ENCODE data around the gene PIEZO2. TPM values are rescaled to one million over a fixed set of nuclear protein-coding genes. Genes with fewer than 3 reads are reported as not detected.

Gene PIEZO2
- total and polyA plus RNA-seq, 2 of the 8 experiments (the other 6 are each of a cell fraction or from before 2014, with no cell fraction given), result 4.7 to 16.5 TPM

GRCh38 chr18:11095674-11096293 lies 53.6 kb downstream of the PIEZO2 start:
- POLR2A ChIA-PET (ENCODE audit: partially characterized antibody), result interaction anchor here (0.9 kb wide), 1 partner anchor 35 kb away, joined by 3 read pairs; no protein-coding TSS in a partner anchor
- H4K91ac ChIP-seq (replicated peaks; ENCODE audit: insufficient read length, low read length), result no peak overlapping the region
- H3K18ac ChIP-seq (ENCODE audit: extremely low read depth, low read length), result no peak overlapping the region
- no peak overlapping the region for H2BK20ac ChIP-seq (ENCODE audit: low read length)
- H4K8ac ChIP-seq (ENCODE audit: extremely low read depth, insufficient read depth, low read length), result no peak overlapping the region
- no peak overlapping the region for H2AK5ac ChIP-seq (ENCODE audit: low read depth, low read length)
- H3K4ac ChIP-seq (replicated peaks; ENCODE audit: insufficient read length, low read depth, low read length), result no peak overlapping the region
- no peak overlapping the region for H2BK5ac ChIP-seq (ENCODE audit: low read depth, low read length)
- no peak overlapping the region for H3K4me2 ChIP-seq (ENCODE audit: insufficient read depth in 1 of 2, low read depth in 2 of 2, low read length in 2 of 2)
- DNase-seq (ENCODE audit: low read depth in 1 of 2, low spot score in 2 of 2) (no peak), FAIRE-seq (no peak)
- no peak overlapping the region for H4K5ac ChIP-seq (ENCODE audit: insufficient read length, low read depth, low read length)
- no peak overlapping the region for H3K4me3 ChIP-seq (ENCODE audit: extremely low read depth in 1 of 4, insufficient read depth in 2 of 4, low read depth in 3 of 4, low read length in 4 of 4)
- no peaks in the 10 kb centered on the region for H3K79me2 ChIP-seq (ENCODE audit: control insufficient read depth in 1 of 2, insufficient read depth in 2 of 2, low read length in 2 of 2)
- no peak overlapping the region for H3K27ac ChIP-seq (ENCODE audit: low read depth, low read length)
- H2BK12ac ChIP-seq (ENCODE audit: low read depth, low read length), result no peak overlapping the region
- TF ChIP-seq GABPA (IDR thresholded peaks at IDR 0.05; ENCODE audit: borderline replicate concordance, insufficient read depth, low read length), result no peak
- TF ChIP-seq SP4 (IDR thresholded peaks at IDR 0.05; ENCODE audit: low read length), result no peak
- no peak for TF ChIP-seq KDM1A (IDR thresholded peaks at IDR 0.05; ENCODE audit: borderline replicate concordance, low read length)
- TF ChIP-seq SP1 (IDR thresholded peaks at IDR 0.05; ENCODE audit: low read depth, low read length), result no peak
- TF ChIP-seq TBP (IDR thresholded peaks at IDR 0.05; ENCODE audit: low read depth, low read length), result no peak
- no peak for TF ChIP-seq NRF1 (IDR thresholded peaks at IDR 0.05; ENCODE audit: low read depth, low read length)
- TF ChIP-seq E2F6 (IDR thresholded peaks at IDR 0.05), result no peak
- TF ChIP-seq EGR1 (IDR thresholded peaks at IDR 0.05; ENCODE audit: borderline replicate concordance, low read depth, low read length), result no peak
- TF ChIP-seq KDM5A (IDR thresholded peaks at IDR 0.05; ENCODE audit: low read length), result no peak
- TF ChIP-seq RNF2 (IDR thresholded peaks at IDR 0.05; ENCODE audit: borderline replicate concordance, low read depth, low read length, missing control alignments, poor library complexity, severe bottlenecking), result no peak
- 87% methylated on average over 6 of the region's 6 CpGs; no CpG with 5 or more reads in 1 of the 2 experiments for WGBS, 2 experiments (ENCODE audit: extremely low coverage in 1 of 2, insufficient coverage in 1 of 2, insufficient read length in 1 of 2, insufficient replicate concordance in 2 of 2, low coverage in 1 of 2, low lambda C conversion rate in 2 of 2, missing lambda C conversion rate in 1 of 2)
- H3K36me3 ChIP-seq (ENCODE audit: control insufficient read depth in 2 of 4, insufficient read depth in 4 of 4, low read length in 3 of 4), result no peaks in the 10 kb centered on the region
- no peak overlapping the region for H2BK120ac ChIP-seq (replicated peaks; ENCODE audit: low read depth, low read length)
- H3K27me3 ChIP-seq (replicated peaks in 1 of 4; ENCODE audit: control insufficient read depth in 3 of 4, extremely low read depth in 1 of 4, insufficient read depth in 3 of 4, low read length in 3 of 4), result no peaks in the 10 kb centered on the region
- no peaks in the 10 kb centered on the region for H3K79me1 ChIP-seq (ENCODE audit: low read depth, low read length)
- H3K56ac ChIP-seq (replicated peaks; ENCODE audit: insufficient read length, low read depth, low read length), result no peak overlapping the region
- no peak overlapping the region for H2AFZ ChIP-seq (ENCODE audit: low read length)
- no peak overlapping the region for H3K14ac ChIP-seq (ENCODE audit: insufficient read length)
- H2BK15ac ChIP-seq (ENCODE audit: low read length), result no peak overlapping the region
- H3K23me2 ChIP-seq (ENCODE audit: low read depth, low read length), result no peaks in the 10 kb centered on the region
- no peaks in the 10 kb centered on the region for H4K20me1 ChIP-seq (replicated peaks in 1 of 2; ENCODE audit: control insufficient read depth in 1 of 2, insufficient read depth in 2 of 2, low read length in 2 of 2)
- H3K9me3 ChIP-seq (ENCODE audit: insufficient read depth in 2 of 2, low read depth in 1 of 2, low read length in 1 of 2), result no peaks in the 10 kb centered on the region
- CTCF ChIA-PET (ENCODE audit: partially characterized antibody), result interaction anchor here (1.4 kb wide), 1 partner anchor 58 kb away, joined by 3 read pairs; no protein-coding TSS in a partner anchor
- H3K23ac ChIP-seq (ENCODE audit: insufficient read length), result no peak overlapping the region
- peaks cover 0 to 2% (median under 1%) of the 10 kb centered on the region in 4 experiments; a peak in 2 of 7 replicates for H3K4me1 ChIP-seq (replicated peaks in 1 of 4; ENCODE audit: control insufficient read depth in 3 of 4, insufficient read depth in 4 of 4, low read length in 3 of 4)
- H3K9ac ChIP-seq (replicated peaks in 1 of 4; ENCODE audit: extremely low read depth in 1 of 4, low read depth in 3 of 4, low read length in 3 of 4), result no peak overlapping the region
